OCI-LY7 (cell line): Measurements from ENCODE around the gene ARF6. TPM values are rescaled to one million over a fixed set of nuclear protein-coding genes. Genes with fewer than 3 reads are reported as not detected.
A peak's percentile ranks its signal among the peaks of the same experiment; 100 is the strongest.

Source experiments
- BruUV-seq: library from RNA; stranded (reverse); fragments of 400-500 nt; replicated peaks from 2 replicates; lab custom pipeline; 2021; lab: Mats Ljungman, UMichigan
- CTCF ChIA-PET: fragments of 300-600 bp; sonication (Branson Sonifier 250); formaldehyde crosslinking; loops from one replicate; lab custom pipeline; 2022; ENCODE audit warnings: antibody characterized with exemption; ENCODE audit not compliant: unreplicated experiment; lab: Charles Lee
- POLR2A ChIA-PET: fragments of 300-600 bp; sonication (Branson Sonifier 250); formaldehyde crosslinking; loops from one replicate; lab custom pipeline; 2022; ENCODE audit warnings: antibody characterized with exemption; lab: Charles Lee
- DNase-seq: peaks from one replicate; pipeline ENCODE4 v3.0.0-alpha.2; 2015; ENCODE audit warnings: low spot score
- H2AFZ ChIP-seq: fragments of 200-600 bp; sonication (generic), shearing (Covaris generic); 2 replicates; pipeline ENCODE4 v1.6.1; 2014; ENCODE audit warnings: mild to moderate bottlenecking, antibody characterized with exemption, low read length, moderate library complexity
- H3K27ac ChIP-seq: fragments of 200-600 bp; sonication (generic); 2 replicates; pipeline ENCODE4 v1.5.1; 2014; ENCODE audit warnings: mixed run types, low read depth, mild to moderate bottlenecking, moderate library complexity, low read length, inconsistent platforms; ENCODE audit not compliant: poor library complexity, severe bottlenecking
- H3K36me3 ChIP-seq: fragments of 200-600 bp; sonication (generic); 2 replicates; pipeline ENCODE4 v1.6.1; 2014; ENCODE audit warnings: mild to moderate bottlenecking, antibody characterized with exemption, low read length, moderate library complexity, mixed read lengths; ENCODE audit not compliant: insufficient read depth
- H3K4me1 ChIP-seq: fragments of 200-600 bp; sonication (generic); 2 replicates; pipeline ENCODE4 v1.5.1; 2014; ENCODE audit warnings: mild to moderate bottlenecking, low read length; ENCODE audit not compliant: insufficient read depth, poor library complexity, severe bottlenecking
- H3K4me2 ChIP-seq: fragments of 200-600 bp; sonication (generic); 2 replicates; pipeline ENCODE4 v1.6.1; 2014; ENCODE audit warnings: mild to moderate bottlenecking, low read length
- H3K4me3 ChIP-seq: fragments of 200-600 bp; sonication (generic); 2 replicates; pipeline ENCODE4 v1.5.1; 2014; ENCODE audit warnings: mild to moderate bottlenecking, low read depth, low read length; ENCODE audit not compliant: poor library complexity, severe bottlenecking
- H3K79me2 ChIP-seq: fragments of 200-600 bp; sonication (generic); 2 replicates; pipeline ENCODE4 v1.6.1; 2016; ENCODE audit warnings: low read depth, mild to moderate bottlenecking, low read length, moderate library complexity, mixed read lengths; ENCODE audit not compliant: insufficient read depth
- H3K9me2 ChIP-seq: fragments of 200-600 bp; sonication (generic); 2 replicates; pipeline ENCODE4 v1.6.1; 2016; ENCODE audit warnings: mild to moderate bottlenecking, low read length, mixed read lengths; ENCODE audit not compliant: insufficient read depth
- H3K9me3 ChIP-seq: fragments of 200-600 bp; sonication (generic); 2 replicates; pipeline ENCODE4 v1.6.1; 2014; ENCODE audit warnings: mild to moderate bottlenecking, mixed run types, low read length, mixed read lengths
- H4K20me1 ChIP-seq: fragments of 200-600 bp; sonication (generic); 2 replicates; pipeline ENCODE4 v1.6.1; 2014; ENCODE audit warnings: mild to moderate bottlenecking, antibody characterized with exemption, low read length, moderate library complexity, mixed read lengths; ENCODE audit not compliant: insufficient read depth
- EZH2phosphoT487 ChIP-seq: fragments of 200-600 bp; sonication (generic); IDR thresholded peaks from 2 replicates; pipeline ENCODE4 v1.6.1; 2018; ENCODE audit warnings: low read depth, borderline replicate concordance, mild to moderate bottlenecking, mixed run types, antibody characterized with exemption, low read length, moderate library complexity, mixed read lengths
- intact Hi-C: fragments of 100-400 bp; cut with micrococcal nuclease; formaldehyde crosslinking; loops from one replicate; pipeline ENCODE4 v1.10.0; 2022; ENCODE audit not compliant: unreplicated experiment
- total RNA-seq, 2 experiments: library from RNA; depleted of rRNA in 1 of 2; stranded (reverse); fragments of >200 nt in 1 of 2; shearing (Covaris generic) in 1 of 2; gene quantifications; 2 replicates each; pipeline ENCODE4 v1.2.3, GENCODE V29; 2014 to 2022
- TF ChIP-seq, protein P1 (sequence below): fragments of 200-600 bp; sonication (generic); conservative IDR thresholded peaks from 2 replicates; pipeline ENCODE4 v1.5.1; 2014; ENCODE audit warnings: mild to moderate bottlenecking, antibody characterized with exemption, low read length, moderate library complexity, mixed read lengths

ARF6 gene
- total RNA-seq, 2 experiments from 2014 or later, result 47.6 to 69.1 TPM

- Histone ChIP-seq H2AFZ (peak overlapping the region; percentile 30; the same call in 1 of the 2 replicates), H3K27ac (no peak overlapping the region), H4K20me1 (no peaks in the 10 kb centered on the region), H3K9me2 (no peaks in the 10 kb centered on the region), H3K9me3 (no peaks in the 10 kb centered on the region), H3K4me3 (no peak overlapping the region), H3K36me3 (no peaks in the 10 kb centered on the region), H3K79me2 (no peaks in the 10 kb centered on the region), H3K4me1 (peaks cover 58% of the 10 kb centered on the region), H3K4me2 (no peak overlapping the region)
- no peak for TF ChIP-seq EZH2phosphoT487
- TF ChIP-seq, protein P1, sequence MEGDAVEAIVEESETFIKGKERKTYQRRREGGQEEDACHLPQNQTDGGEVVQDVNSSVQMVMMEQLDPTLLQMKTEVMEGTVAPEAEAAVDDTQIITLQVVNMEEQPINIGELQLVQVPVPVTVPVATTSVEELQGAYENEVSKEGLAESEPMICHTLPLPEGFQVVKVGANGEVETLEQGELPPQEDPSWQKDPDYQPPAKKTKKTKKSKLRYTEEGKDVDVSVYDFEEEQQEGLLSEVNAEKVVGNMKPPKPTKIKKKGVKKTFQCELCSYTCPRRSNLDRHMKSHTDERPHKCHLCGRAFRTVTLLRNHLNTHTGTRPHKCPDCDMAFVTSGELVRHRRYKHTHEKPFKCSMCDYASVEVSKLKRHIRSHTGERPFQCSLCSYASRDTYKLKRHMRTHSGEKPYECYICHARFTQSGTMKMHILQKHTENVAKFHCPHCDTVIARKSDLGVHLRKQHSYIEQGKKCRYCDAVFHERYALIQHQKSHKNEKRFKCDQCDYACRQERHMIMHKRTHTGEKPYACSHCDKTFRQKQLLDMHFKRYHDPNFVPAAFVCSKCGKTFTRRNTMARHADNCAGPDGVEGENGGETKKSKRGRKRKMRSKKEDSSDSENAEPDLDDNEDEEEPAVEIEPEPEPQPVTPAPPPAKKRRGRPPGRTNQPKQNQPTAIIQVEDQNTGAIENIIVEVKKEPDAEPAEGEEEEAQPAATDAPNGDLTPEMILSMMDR, result no peak
- BruUV-seq, result no TSS peak
- ChIA-PET CTCF (no interaction called here), POLR2A (interaction anchor here (3.0 kb wide), 1 partner anchor 12 kb away, joined by 15 read pairs; no protein-coding TSS in a partner anchor)
- no peak for DNase-seq
- intact Hi-C loops, result no loop called here
Observed at GRCh38 chr14:49928015-49928414, 35.1 kb downstream of the ARF6 start.

DNA sequence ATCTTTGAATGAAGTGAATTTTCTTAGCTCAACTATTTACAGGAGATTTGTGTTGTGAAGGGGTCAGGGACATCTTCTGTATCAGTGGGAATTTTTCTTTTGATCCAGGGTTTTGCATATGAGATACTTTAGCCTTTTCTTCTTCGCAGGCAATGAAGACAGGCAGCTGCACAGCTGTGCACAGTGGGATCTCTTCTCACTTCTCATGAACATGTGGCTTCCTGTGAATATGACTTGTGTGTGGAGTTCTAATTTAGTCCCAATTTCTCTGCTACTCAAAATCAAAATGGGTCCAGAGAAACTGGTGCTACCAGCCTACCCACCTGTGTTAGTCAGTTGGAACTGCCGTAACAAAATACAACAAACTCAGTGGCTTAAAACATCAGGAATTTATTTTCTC, 37.8 kb downstream of the ARF6 start:
- BruUV-seq, result no TSS peak
- H2AFZ ChIP-seq, result peak overlapping the region; percentile 88; the same call in 1 of the 2 replicates
- H3K9me3 ChIP-seq, result no peaks in the 10 kb centered on the region
- H4K20me1 ChIP-seq, result no peaks in the 10 kb centered on the region
- H3K79me2 ChIP-seq, result no peaks in the 10 kb centered on the region
- peak; percentile 68 for DNase-seq
- no peak overlapping the region for H3K4me3 ChIP-seq
- peak overlapping the region; percentile 79 for H3K27ac ChIP-seq
- CTCF ChIA-PET, result interaction anchor here (1.1 kb wide), 1 partner anchor 9 kb away, joined by 3 read pairs; no protein-coding TSS in a partner anchor
- H3K9me2 ChIP-seq, result no peaks in the 10 kb centered on the region
- POLR2A ChIA-PET, result interaction anchor here (1.0 to 3.0 kb wide), 5 partner anchors 10 to 70 kb away, joined by 3 to 15 read pairs (median 4); no protein-coding TSS in a partner anchor
- H3K4me2 ChIP-seq, result peak overlapping the region; percentile 43
- H3K4me1 ChIP-seq, result peaks cover 38% of the 10 kb centered on the region
- H3K36me3 ChIP-seq, result no peaks in the 10 kb centered on the region
- intact Hi-C loops, result loop anchor here (1.0 to 2.0 kb wide), 6 partner anchors 30 to 132 kb away; partner anchors contain the start of gene ARF6
- TF ChIP-seq, protein P1, result no peak
- TF ChIP-seq EZH2phosphoT487, result no peak

DNA sequence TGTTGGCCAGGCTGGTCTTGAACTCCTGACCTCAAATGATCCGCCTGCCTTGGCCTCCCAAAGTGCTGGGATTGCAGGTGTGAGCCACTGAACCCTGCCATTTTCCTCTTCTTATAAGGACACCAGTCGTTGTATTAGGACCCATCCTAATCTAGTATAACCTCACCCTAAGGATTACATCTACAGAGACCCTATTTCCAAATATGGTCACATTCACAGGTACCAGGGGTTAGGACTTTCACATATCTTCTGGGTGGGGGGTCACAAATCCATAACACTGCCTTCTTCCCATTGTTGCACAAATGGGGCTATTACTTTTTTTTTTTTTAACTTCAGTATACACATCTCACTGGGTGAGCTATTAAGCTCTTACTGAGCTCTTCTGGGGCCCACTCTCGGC, 38.6 kb downstream of the ARF6 start:
- no peaks in the 10 kb centered on the region for H3K79me2 ChIP-seq
- no peak overlapping the region for H3K4me2 ChIP-seq
- H2AFZ ChIP-seq, result peak overlapping the region; percentile 40; the same call in 1 of the 2 replicates
- H3K4me1 ChIP-seq, result peaks cover 38% of the 10 kb centered on the region
- H3K27ac ChIP-seq, result peak overlapping the region; percentile 79
- BruUV-seq, result no TSS peak
- no peaks in the 10 kb centered on the region for H3K9me3 ChIP-seq
- no peak for TF ChIP-seq EZH2phosphoT487
- TF ChIP-seq, protein P1, result no peak
- no peak overlapping the region for H3K4me3 ChIP-seq
- ChIA-PET POLR2A (interaction anchor here (0.6 to 1.4 kb wide), 4 partner anchors 9 to 880 kb away, joined by 4 to 7 read pairs (median 4); no protein-coding TSS in a partner anchor), CTCF (no interaction called here)
- no peaks in the 10 kb centered on the region for H3K9me2 ChIP-seq
- no peaks in the 10 kb centered on the region for H3K36me3 ChIP-seq
- H4K20me1 ChIP-seq, result no peaks in the 10 kb centered on the region
- DNase-seq, result no peak
- intact Hi-C loops, result loop anchor here (2.0 kb wide), 4 partner anchors 29 to 69 kb away; partner anchors contain the start of gene ARF6
